Measurements from ENCODE around the gene ATRIP. TPM values are rescaled to one million over a fixed set of nuclear protein-coding genes. Genes with fewer than 3 reads are reported as not detected.
A peak's percentile ranks its signal among the peaks of the same experiment; 100 is the strongest.
"Not testable (repeated sequence)": the region's sequence is repeated elsewhere in the genome, so short reads cannot be mapped to it uniquely, and the experiment has no call there.

The ATRIP gene
- total RNA-seq (6.2 TPM), polyA plus RNA-seq (8.4 TPM)
- long read RNA-seq, donor 1: 0 reads
- long read RNA-seq, donor 2, partial matches to known transcripts: 6 of 6 reads
- long read RNA-seq, donor 2, other reads (novel, unspliced or antisense): 0 of 6 reads
- long read RNA-seq, donor 3, full-length matches to known transcripts: 1 of 1 reads
- long read RNA-seq, donor 3, partial matches to known transcripts: 0 of 1 reads
- long read RNA-seq, donor 3, other reads (novel, unspliced or antisense): 0 of 1 reads
- long read RNA-seq, donor 4, full-length matches to known transcripts: 1 of 1 reads
- long read RNA-seq, donor 4, partial matches to known transcripts: 0 of 1 reads
- long read RNA-seq, donor 4, other reads (novel, unspliced or antisense): 0 of 1 reads
- long read RNA-seq, donor 5, full-length matches to known transcripts: 1 of 1 reads
- long read RNA-seq, donor 5, partial matches to known transcripts: 0 of 1 reads
- long read RNA-seq, donor 5, other reads (novel, unspliced or antisense): 0 of 1 reads
- long read RNA-seq, donor 6, full-length matches to known transcripts: 4 of 4 reads
- long read RNA-seq, donor 6, partial matches to known transcripts: 0 of 4 reads
- long read RNA-seq, donor 6, other reads (novel, unspliced or antisense): 0 of 4 reads
- long read RNA-seq, donor 7: 0 reads
- long read RNA-seq, donor 8, full-length matches to known transcripts: 1 of 1 reads
- long read RNA-seq, donor 8, partial matches to known transcripts: 0 of 1 reads
- long read RNA-seq, donor 8, other reads (novel, unspliced or antisense): 0 of 1 reads
- long read RNA-seq, donor 9: 0 reads
- long read RNA-seq, donor 10: 0 reads

- no peaks in the 10 kb centered on the region for H3K9me3 ChIP-seq (ENCODE audit: control insufficient read depth in 2 of 2, insufficient read depth in 1 of 2, low read length in 1 of 2)
- H3K4me3 ChIP-seq (ENCODE audit: low read length in 2 of 2): peak within 1 kb of the TSS; percentile 86 to 97
- peaks cover 26 to 29% of the 10 kb centered on the region in 2 donors for H3K36me3 ChIP-seq (ENCODE audit: control insufficient read depth in 2 of 2, insufficient read depth in 2 of 2, low read length in 1 of 2)
- WGBS: under 1% methylated on average over 91 of the region's 91 CpGs
- peak within 1 kb of the TSS; percentile 56 to 78 for H3K27ac ChIP-seq (ENCODE audit: low read depth in 1 of 2, low read length in 1 of 2)
- peak in 6 of 9 donors; percentile 53 to 87 (median 70) for DNase-seq (ENCODE audit: low read depth in 6 of 9, low spot score in 9 of 9)
- H3K4me1 ChIP-seq (ENCODE audit: control insufficient read depth in 2 of 2, insufficient read depth in 2 of 2, low read length in 2 of 2): peaks cover 18% of the 10 kb centered on the region in 2 donors
- H3K27me3 ChIP-seq (ENCODE audit: control insufficient read depth in 2 of 2, insufficient read depth in 1 of 2, low read length in 1 of 2): no peaks in the 10 kb centered on the region
These were observed at the start of gene ATRIP for GRCh38 chr3:48446425-48447193. TSS of gene ATRIP (plus strand) at chr3:48446737. CDS start at chr3:48446846, 109 bp downstream.

GRCh38 chr3:48397767-48398681 lies 48.5 kb upstream of the ATRIP start:
- H3K27ac ChIP-seq (ENCODE audit: low read depth in 1 of 2, low read length in 1 of 2): no peak overlapping the region
- no peaks in the 10 kb centered on the region for H3K36me3 ChIP-seq (ENCODE audit: control insufficient read depth in 2 of 2, insufficient read depth in 2 of 2, low read length in 1 of 2)
- no peaks in the 10 kb centered on the region for H3K9me3 ChIP-seq (ENCODE audit: control insufficient read depth in 2 of 2, insufficient read depth in 1 of 2, low read length in 1 of 2)
- 93% methylated on average over 9 of the region's 9 CpGs for WGBS
- no peak for DNase-seq (ENCODE audit: low read depth in 6 of 9, low spot score in 9 of 9)
- H3K4me1 ChIP-seq (ENCODE audit: control insufficient read depth in 2 of 2, insufficient read depth in 2 of 2, low read length in 2 of 2): no peaks in the 10 kb centered on the region
- H3K4me3 ChIP-seq (ENCODE audit: low read length in 2 of 2): no peak overlapping the region
- H3K27me3 ChIP-seq (ENCODE audit: control insufficient read depth in 2 of 2, insufficient read depth in 1 of 2, low read length in 1 of 2): peaks cover 0 to 6% of the 10 kb centered on the region in 2 donors

DNA sequence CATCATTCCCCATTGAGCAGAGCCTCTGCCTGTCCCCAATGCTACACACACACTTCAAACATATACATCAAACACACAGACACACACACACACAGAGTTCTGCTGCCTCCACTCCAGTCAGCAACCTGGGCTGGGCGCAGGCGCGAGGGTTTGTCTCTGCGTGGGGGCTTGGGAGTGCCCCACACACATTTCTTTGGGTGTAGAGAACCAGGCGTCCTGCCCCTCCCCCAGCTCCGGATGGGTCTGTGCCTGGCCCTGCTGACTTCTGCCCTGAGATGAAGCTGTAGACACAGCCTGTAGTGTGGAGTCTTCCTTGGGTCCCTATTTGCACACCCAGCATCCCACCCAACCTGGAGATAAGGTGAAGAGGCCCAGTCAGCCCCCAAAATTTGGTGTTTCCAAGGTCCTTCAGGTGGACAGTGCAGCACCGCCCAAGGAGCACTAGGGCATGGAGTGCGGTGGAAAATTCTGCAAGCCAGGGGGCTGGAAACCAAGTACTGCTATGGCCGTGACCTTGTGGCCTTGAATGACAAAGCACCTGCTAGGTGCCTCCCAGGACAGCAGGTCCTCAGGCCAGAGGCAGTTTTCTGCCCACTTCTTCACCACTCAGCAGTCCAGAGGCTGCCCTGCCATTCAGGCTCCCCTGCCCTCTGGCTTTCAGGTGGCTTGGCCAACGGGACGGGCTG lies 47.7 kb upstream of the ATRIP start:
- DNase-seq (ENCODE audit: low read depth in 6 of 9, low spot score in 9 of 9): no peak
- no peak overlapping the region for H3K27ac ChIP-seq (ENCODE audit: low read depth in 1 of 2, low read length in 1 of 2)
- H3K4me1 ChIP-seq (ENCODE audit: control insufficient read depth in 2 of 2, insufficient read depth in 2 of 2, low read length in 2 of 2): no peaks in the 10 kb centered on the region
- no peaks in the 10 kb centered on the region for H3K36me3 ChIP-seq (ENCODE audit: control insufficient read depth in 2 of 2, insufficient read depth in 2 of 2, low read length in 1 of 2)
- H3K9me3 ChIP-seq (ENCODE audit: control insufficient read depth in 2 of 2, insufficient read depth in 1 of 2, low read length in 1 of 2): no peaks in the 10 kb centered on the region
- peaks cover 0 to 6% of the 10 kb centered on the region in 2 donors for H3K27me3 ChIP-seq (ENCODE audit: control insufficient read depth in 2 of 2, insufficient read depth in 1 of 2, low read length in 1 of 2)
- no peak overlapping the region for H3K4me3 ChIP-seq (ENCODE audit: low read length in 2 of 2)
- WGBS: 91% methylated on average over 11 of the region's 11 CpGs

GRCh38 chr3:48399387-48400172 lies 47.0 kb upstream of the ATRIP start:
- Histone ChIP-seq H3K27me3 (ENCODE audit: control insufficient read depth in 2 of 2, insufficient read depth in 1 of 2, low read length in 1 of 2) (peaks cover 0 to 6% of the 10 kb centered on the region in 2 donors), H3K36me3 (ENCODE audit: control insufficient read depth in 2 of 2, insufficient read depth in 2 of 2, low read length in 1 of 2) (no peaks in the 10 kb centered on the region), H3K27ac (ENCODE audit: low read depth in 1 of 2, low read length in 1 of 2) (no peak overlapping the region), H3K4me3 (ENCODE audit: low read length in 2 of 2) (no peak overlapping the region), H3K9me3 (ENCODE audit: control insufficient read depth in 2 of 2, insufficient read depth in 1 of 2, low read length in 1 of 2) (no peaks in the 10 kb centered on the region), H3K4me1 (ENCODE audit: control insufficient read depth in 2 of 2, insufficient read depth in 2 of 2, low read length in 2 of 2) (no peaks in the 10 kb centered on the region)
- DNase-seq (ENCODE audit: low read depth in 6 of 9, low spot score in 9 of 9): no peak
- WGBS: 40% methylated on average over 4 of the region's 4 CpGs

- WGBS: 71% methylated on average over 6 of the region's 6 CpGs
- Histone ChIP-seq H3K27me3 (ENCODE audit: control insufficient read depth in 2 of 2, insufficient read depth in 1 of 2, low read length in 1 of 2) (peaks cover 0 to 3% of the 10 kb centered on the region in 2 donors), H3K4me1 (ENCODE audit: control insufficient read depth in 2 of 2, insufficient read depth in 2 of 2, low read length in 2 of 2) (no peaks in the 10 kb centered on the region), H3K36me3 (ENCODE audit: control insufficient read depth in 2 of 2, insufficient read depth in 2 of 2, low read length in 1 of 2) (peaks cover 0 to 3% of the 10 kb centered on the region in 2 donors), H3K4me3 (ENCODE audit: low read length in 2 of 2) (no peak overlapping the region), H3K9me3 (ENCODE audit: control insufficient read depth in 2 of 2, insufficient read depth in 1 of 2, low read length in 1 of 2) (no peaks in the 10 kb centered on the region), H3K27ac (ENCODE audit: low read depth in 1 of 2, low read length in 1 of 2) (no peak overlapping the region)
- DNase-seq (ENCODE audit: low read depth in 6 of 9, low spot score in 9 of 9): peak; percentile 8 to 80 (median 54)
These were observed 45.6 kb upstream of the ATRIP start for GRCh38 chr3:48400824-48401433.

- 96% methylated on average over 12 of the region's 12 CpGs for WGBS
- peak overlapping the region in 1 of 2 donors; percentile 71 for H3K27ac ChIP-seq (ENCODE audit: low read depth in 1 of 2, low read length in 1 of 2)
- not testable (repeated sequence) for H3K27me3 ChIP-seq (ENCODE audit: control insufficient read depth in 2 of 2, insufficient read depth in 1 of 2, low read length in 1 of 2); H3K9me3 ChIP-seq (ENCODE audit: control insufficient read depth in 2 of 2, insufficient read depth in 1 of 2, low read length in 1 of 2); H3K36me3 ChIP-seq (ENCODE audit: control insufficient read depth in 2 of 2, insufficient read depth in 2 of 2, low read length in 1 of 2); H3K4me1 ChIP-seq (ENCODE audit: control insufficient read depth in 2 of 2, insufficient read depth in 2 of 2, low read length in 2 of 2); H3K4me3 ChIP-seq (ENCODE audit: low read length in 2 of 2); DNase-seq (ENCODE audit: low read depth in 6 of 9, low spot score in 9 of 9)
These were observed 45.1 kb upstream of the ATRIP start for GRCh38 chr3:48401434-48401901.

DNA sequence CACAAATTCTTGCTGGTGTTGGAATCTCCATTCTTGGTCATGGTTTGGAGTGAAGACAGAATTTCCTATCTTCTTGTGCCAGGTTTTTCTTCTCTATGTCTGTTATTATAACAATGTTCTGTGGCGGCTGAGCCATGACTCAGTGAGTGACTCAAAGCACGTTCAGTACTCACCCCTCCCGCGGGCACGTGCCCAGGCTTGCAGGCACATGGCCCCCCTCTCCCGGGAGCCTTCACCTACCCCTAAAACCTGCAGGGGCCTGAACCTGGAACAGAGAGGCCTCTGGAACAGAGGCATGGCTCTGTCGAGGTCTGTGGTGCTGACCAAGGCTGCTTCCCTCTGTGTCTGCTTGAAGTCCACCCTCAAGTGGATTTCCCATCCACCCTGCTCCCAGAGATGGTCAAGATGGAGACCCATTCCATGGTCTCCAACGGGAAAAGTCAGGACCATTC lies 44.2 kb upstream of the ATRIP start:
- H3K4me3 ChIP-seq (ENCODE audit: low read length in 2 of 2): no peak overlapping the region
- peaks cover 0 to 6% of the 10 kb centered on the region in 2 donors for H3K36me3 ChIP-seq (ENCODE audit: control insufficient read depth in 2 of 2, insufficient read depth in 2 of 2, low read length in 1 of 2)
- WGBS: 88% methylated on average over 8 of the region's 8 CpGs
- H3K27ac ChIP-seq (ENCODE audit: low read depth in 1 of 2, low read length in 1 of 2): peak overlapping the region; percentile 20 to 37
- H3K4me1 ChIP-seq (ENCODE audit: control insufficient read depth in 2 of 2, insufficient read depth in 2 of 2, low read length in 2 of 2): no peaks in the 10 kb centered on the region
- DNase-seq (ENCODE audit: low read depth in 6 of 9, low spot score in 9 of 9): no peak
- H3K27me3 ChIP-seq (ENCODE audit: control insufficient read depth in 2 of 2, insufficient read depth in 1 of 2, low read length in 1 of 2): peaks cover 0 to 3% of the 10 kb centered on the region in 2 donors
- no peaks in the 10 kb centered on the region for H3K9me3 ChIP-seq (ENCODE audit: control insufficient read depth in 2 of 2, insufficient read depth in 1 of 2, low read length in 1 of 2)
